K562 treated with DMSO at 1 percent for 48 hours (cell line): ENCODE measurements around the gene FCRLA. TPM values are rescaled to one million over a fixed set of nuclear protein-coding genes. Genes with fewer than 3 reads are reported as not detected.

ENCODE experiments used
- total RNA-seq: library from RNA; unstranded; fragments of 300-600 nt; gene quantifications from 2 replicates; pipeline ENCODE4 v1.2.3, GENCODE V29; 2022; ENCODE audit warnings: low replicate concordance; ENCODE audit errors: extremely low read depth

FCRLA gene, protein sequence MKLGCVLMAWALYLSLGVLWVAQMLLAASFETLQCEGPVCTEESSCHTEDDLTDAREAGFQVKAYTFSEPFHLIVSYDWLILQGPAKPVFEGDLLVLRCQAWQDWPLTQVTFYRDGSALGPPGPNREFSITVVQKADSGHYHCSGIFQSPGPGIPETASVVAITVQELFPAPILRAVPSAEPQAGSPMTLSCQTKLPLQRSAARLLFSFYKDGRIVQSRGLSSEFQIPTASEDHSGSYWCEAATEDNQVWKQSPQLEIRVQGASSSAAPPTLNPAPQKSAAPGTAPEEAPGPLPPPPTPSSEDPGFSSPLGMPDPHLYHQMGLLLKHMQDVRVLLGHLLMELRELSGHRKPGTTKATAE
- total RNA-seq: not detected in 2 replicates

DNA sequence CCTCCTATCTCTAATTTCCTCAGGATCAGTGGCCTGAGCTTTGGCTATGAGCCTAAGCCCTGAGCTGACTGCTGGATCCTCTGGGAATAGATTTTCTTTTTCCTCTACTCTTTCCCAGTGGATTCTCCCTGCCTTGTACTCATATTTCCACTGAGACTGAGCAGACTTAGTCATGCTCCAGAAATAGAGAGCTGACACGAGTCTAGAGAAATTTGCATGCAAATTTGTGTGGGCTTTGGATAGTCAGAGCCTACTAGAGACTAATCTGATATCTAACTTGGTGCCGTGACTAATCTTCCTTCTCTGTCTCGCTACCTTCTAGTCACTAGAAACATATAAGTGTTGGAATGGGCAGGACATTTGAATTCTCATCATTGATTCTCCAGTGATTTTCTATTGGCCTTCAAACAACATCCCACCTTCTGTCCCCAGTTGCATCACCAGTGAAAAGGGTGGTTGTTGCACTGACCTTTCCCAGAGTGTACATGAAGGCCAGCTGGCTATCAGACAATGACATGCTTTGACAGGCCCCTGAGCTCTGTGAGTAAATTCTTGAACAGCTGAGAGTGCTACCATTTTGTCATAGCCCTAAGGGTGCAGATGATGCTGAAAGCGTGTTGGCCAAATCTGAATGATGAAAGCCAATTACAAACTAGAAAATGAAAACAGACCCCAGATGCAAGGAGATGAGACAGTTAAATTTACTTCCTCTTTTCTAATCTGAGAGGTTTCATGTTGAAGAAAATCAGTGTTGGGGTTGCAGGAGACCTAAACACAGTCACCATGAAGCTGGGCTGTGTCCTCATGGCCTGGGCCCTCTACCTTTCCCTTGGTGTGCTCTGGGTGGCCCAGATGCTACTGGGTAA lies at the start of gene FCRLA:
TSS of gene FCRLA (plus strand) at position 748 of the 866 bp plus-strand sequence. CDS start at position 784, 36 bp downstream.

DNA sequence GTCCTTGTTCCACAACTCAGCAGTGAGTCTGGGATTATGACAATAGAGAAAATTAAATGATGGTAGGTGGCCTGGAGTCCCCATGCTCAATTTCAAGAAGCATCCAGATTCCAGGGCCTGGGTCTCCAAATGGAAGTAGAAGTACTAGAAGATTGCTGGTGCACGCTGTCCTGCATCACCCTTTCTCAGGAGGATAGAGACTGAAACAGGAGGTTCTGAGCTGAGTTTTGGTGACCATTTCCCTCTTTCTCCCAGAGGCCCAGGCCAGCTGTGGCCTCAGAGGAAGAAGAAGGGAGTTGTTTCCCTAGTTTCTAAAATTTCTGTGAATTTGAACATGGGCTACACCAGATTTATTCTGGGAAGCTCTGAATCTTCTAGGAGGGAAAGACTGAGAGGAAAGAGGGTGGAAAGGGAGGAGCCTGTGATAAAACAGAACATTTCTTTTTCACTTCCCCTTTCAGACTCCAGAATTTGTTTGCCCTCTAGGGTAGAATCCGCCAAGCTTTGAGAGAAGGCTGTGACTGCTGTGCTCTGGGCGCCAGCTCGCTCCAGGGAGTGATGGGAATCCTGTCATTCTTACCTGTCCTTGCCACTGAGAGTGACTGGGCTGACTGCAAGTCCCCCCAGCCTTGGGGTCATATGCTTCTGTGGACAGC lies 44.2 kb upstream of the FCRLA start, which contains the start of gene FCGR2B:
TSS of gene FCGR2B (plus strand) at position 460 of the 656 bp plus-strand sequence. CDS start at position 559, 99 bp downstream.

DNA sequence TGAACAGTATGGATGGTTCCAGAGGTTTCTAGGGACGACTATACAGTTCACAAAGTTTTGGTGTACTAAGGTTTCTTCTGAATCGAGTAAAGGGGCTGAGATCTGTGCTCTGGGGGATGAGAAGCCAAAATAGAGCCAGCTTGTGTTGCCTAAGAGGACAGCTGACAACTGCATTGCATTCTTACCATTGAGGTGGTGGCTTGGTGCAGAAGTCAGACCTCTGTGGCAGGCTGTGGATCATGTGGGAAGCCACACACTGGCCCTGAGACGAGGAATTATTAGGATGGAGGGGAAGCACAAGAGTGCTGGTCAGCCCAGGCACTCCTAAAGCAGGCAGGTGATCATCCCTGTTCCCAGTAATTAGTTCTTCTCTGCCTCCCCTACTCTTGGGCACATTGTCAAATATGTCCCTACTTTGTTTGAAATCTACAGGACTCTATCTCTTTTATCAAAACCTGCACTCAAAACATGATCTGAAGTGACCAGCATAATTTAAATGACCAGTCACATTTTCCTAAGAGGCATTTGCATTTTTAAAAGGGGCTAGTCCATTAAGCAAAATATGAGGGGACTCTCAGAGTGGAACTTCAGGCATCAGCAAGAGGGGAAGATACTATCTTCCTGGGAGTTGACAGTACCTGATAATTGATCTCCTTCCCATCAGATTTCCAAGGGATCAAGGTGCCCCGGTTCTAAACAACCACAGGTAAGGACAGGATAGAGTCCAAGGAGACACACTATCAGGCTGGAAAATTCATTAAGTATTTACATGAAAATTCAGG lies 14.1 kb downstream of the FCRLA start, which contains the start of gene FCRLB:
TSS of gene FCRLB (plus strand) at position 589 of the 782 bp plus-strand sequence. CDS start 1,129 bp downstream, outside the sequence.

DNA sequence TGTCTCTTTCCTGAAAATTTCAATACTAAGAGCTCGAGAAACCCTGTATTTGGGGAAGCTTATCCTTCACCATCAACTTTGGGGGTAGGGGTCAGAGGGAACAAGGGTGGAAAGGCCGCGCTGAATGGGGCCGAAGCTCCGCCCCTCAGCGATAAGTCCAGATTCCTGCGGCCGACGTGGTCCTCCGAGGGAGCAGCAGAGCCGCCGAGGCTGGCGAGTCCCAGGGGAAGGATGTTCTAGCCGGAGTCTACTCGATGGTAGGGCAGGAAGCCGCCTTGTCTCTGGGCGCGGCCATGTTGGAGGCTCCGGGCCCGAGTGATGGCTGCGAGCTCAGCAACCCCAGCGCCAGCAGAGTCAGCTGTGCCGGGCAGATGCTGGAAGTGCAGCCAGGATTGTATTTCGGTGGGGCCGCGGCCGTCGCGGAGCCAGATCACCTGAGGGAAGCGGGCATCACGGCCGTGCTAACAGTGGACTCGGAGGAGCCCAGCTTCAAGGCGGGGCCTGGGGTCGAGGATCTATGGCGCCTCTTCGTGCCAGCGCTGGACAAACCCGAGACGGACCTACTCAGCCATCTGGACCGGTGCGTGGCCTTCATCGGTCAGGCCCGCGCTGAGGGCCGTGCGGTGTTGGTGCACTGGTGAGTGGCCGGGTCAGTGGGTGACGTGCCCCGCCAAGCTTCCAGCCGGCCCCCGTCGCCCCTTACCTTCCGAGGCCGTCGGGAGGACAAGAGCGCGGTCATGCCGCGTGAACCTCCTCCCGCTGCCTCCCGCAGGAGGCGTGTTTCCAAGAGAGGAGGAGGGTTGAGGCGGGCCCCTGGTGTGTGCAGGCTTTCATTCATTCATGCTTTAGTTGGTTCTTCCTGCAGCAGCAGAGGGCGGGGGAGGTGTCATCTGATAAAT lies 42.7 kb downstream of the FCRLA start, which contains the start of gene DUSP12:
TSS of gene DUSP12 (plus strand) at position 278 of the 899 bp plus-strand sequence. CDS start at position 294, 16 bp downstream.

Other genes starting within 250 kb of the FCRLA start
- not detected in 2 replicates for gene FCGR2A, start 201.8 kb upstream of the FCRLA start, total RNA-seq
- gene HSPA6, start 182.7 kb upstream of the FCRLA start, total RNA-seq: not detected in 2 replicates
- gene FCGR3A, start 157.4 kb upstream of the FCRLA start, total RNA-seq: not detected in 2 replicates
- not detected in 2 replicates for gene FCGR3B, start 76.1 kb upstream of the FCRLA start, total RNA-seq
- gene FCGR2B, start 44.1 kb upstream of the FCRLA start, total RNA-seq: not detected in 2 replicates
- not detected in 2 replicates for gene FCRLB, start 14.3 kb downstream of the FCRLA start, total RNA-seq
- not detected in 2 replicates for gene DUSP12, start 42.6 kb downstream of the FCRLA start, total RNA-seq
- gene ATF6, start 59.1 kb downstream of the FCRLA start, total RNA-seq: not detected in 2 replicates